ENCODE results near the gene LYRM9. TPM values are rescaled to one million over a fixed set of nuclear protein-coding genes. Genes with fewer than 3 reads are reported as not detected.
A peak's percentile ranks its signal among the peaks of the same experiment; 100 is the strongest.
"Not testable (repeated sequence)": the region's sequence is repeated elsewhere in the genome, so short reads cannot be mapped to it uniquely, and the experiment has no call there.

LYRM9 gene
- total RNA-seq, 2 experiments from 2014 or later = 5.9 to 6.1 TPM

DNA sequence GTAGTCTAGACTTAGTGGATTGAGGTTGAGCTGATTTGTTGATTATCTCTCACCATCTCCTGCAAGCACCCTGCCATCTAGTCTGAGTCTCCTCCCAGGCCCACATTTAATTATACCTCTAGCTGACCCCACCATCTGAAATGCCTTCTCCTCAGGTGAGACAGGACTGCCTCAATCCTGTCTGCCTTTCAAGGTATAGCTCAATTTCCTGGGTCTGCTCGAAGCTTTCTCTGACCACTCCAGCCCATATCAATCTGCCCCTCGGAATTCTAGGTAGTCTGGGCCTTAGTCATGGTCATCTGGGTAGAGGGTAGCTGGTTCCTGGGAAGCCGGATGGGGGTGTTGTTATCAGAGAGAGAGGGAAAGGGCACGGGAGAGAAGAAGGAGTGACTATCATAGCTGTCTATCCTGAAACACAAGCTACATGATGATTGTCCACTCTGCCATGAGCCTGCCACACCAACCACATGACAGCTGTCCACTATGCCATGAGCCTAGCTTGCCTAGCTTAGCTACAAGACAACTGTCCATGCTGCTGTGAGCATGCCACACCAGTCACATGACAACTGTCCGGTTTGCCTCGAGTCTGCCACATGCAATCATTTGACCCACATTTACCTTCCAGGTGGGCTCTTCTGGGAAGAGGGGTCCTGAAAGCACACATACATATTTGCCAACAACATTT is 34.4 kb downstream of the LYRM9 start:
- Mint-ChIP-seq H3K4me3 (no peak overlapping the region), H3K27ac (no peak overlapping the region), H3K36me3 (ENCODE audit: low read depth) (no peaks in the 10 kb centered on the region), H3K9me3 (no peaks in the 10 kb centered on the region), H3K27me3 (peaks cover 2% of the 10 kb centered on the region), H3K4me1 (peaks cover 9% of the 10 kb centered on the region)
- CTCF ChIA-PET = interaction anchor here (1.0 to 2.2 kb wide), 6 partner anchors 10 to 54 kb away, joined by 3 to 8 read pairs (median 4); no protein-coding TSS in a partner anchor
- no peak for DNase-seq
- POLR2A ChIA-PET = no interaction called here

DNA sequence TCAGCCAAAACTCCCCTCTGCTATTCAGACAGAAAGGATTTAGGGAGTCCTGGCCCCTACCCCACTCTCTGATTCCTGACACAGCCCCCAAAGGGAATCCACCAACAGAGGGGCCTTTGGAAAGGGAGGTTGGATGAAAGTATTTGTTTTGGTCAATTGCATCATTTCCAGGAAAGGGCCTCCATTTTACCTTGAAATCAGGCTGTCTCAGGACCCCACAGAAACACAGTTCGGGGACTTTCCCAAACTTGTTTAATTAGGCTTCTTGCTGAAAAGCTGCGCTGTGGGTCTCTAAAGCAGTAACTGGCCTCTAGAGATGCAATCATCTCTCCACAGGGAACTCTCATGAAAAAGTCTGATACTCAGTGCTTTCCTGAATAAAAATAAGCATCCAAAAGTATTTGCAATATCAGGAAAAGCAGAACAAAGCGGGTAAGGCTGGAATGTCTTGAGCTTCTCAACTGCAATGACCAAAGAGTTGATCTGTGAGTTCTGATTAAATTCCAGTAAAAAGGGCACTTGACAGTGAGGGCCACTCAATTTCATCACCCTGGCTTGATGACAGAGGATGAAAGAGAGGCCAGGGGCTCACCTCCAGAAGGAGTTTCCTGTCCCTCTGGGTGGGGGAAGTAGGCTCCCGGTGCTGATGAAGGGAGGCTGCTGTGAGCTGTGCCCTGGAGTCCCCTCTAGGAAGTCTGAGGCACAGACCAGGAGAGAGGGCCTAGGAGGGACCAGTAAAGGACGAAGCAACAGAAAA is 36.3 kb downstream of the LYRM9 start:
- POLR2A ChIA-PET = no interaction called here
- peaks cover 7% of the 10 kb centered on the region for H3K27me3 Mint-ChIP-seq
- CTCF ChIA-PET = interaction anchor here (1.2 to 2.2 kb wide), 3 partner anchors 23 to 52 kb away, joined by 3 to 6 read pairs (median 5); no protein-coding TSS in a partner anchor

DNA sequence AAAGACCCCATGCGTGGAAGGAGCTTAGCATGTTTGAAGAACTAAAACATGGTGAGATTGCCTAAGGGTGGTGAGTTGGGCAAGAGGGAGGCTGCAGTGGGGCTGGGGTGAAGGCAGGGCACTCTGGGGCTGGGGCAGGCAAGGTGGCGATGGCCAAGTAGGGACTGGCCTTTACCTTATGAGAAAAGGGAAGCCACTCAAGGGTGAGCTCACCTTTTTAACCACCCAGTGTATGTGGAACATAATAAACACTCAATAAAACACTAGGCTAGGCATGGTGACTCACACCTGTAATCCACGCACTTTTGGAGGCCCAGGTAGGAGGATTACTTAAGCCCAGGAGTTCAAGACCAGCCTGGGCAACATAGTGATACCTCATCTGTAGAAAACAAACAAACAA is 37.7 kb downstream of the LYRM9 start:
- Mint-ChIP-seq H3K4me3 (no peak overlapping the region), H3K4me1 (peaks cover 9% of the 10 kb centered on the region), H3K27ac (no peak overlapping the region), H3K36me3 (ENCODE audit: low read depth) (no peaks in the 10 kb centered on the region), H3K9me3 (no peaks in the 10 kb centered on the region), H3K27me3 (peaks cover 7% of the 10 kb centered on the region)
- no peak for DNase-seq
- ChIA-PET CTCF (interaction anchor here (0.6 to 1.2 kb wide), 3 partner anchors 9 to 365 kb away, joined by 3 to 4 read pairs (median 3); no protein-coding TSS in a partner anchor), POLR2A (no interaction called here)

More for the DNA sequence above, 36.3 kb downstream of the LYRM9 start:
- Mint-ChIP-seq H3K4me1 (peaks cover 9% of the 10 kb centered on the region), H3K9me3 (no peaks in the 10 kb centered on the region), H3K36me3 (ENCODE audit: low read depth) (no peaks in the 10 kb centered on the region), H3K4me3 (no peak overlapping the region), H3K27ac (no peak overlapping the region)
- DNase-seq = no peak

DNA sequence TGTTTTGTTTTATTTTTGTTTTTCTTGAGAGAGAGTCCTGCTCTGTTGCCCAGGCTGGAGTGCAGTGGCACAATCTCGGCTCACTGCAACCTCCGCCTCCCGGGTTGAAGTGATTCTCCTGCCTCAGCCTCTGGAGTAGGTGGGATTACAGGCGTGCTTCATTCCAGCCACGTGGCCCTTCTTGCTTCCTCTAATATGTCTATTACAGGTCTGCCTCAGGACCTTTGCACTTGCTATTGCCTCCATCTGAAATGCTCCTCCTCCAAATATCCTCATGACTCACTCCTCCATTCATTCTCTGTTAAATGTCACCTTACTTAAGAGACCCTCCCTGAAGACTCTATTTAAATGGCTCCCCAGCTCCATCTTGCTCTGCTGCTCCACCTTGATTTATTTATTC is 39.0 kb downstream of the LYRM9 start:
- Mint-ChIP-seq H3K4me3 (no peak overlapping the region), H3K27ac (no peak overlapping the region), H3K27me3 (peaks cover 8% of the 10 kb centered on the region), H3K4me1 (peaks cover 9% of the 10 kb centered on the region), H3K36me3 (ENCODE audit: low read depth) (no peaks in the 10 kb centered on the region), H3K9me3 (no peaks in the 10 kb centered on the region)
- ChIA-PET POLR2A (no interaction called here), CTCF (interaction anchor here (1.6 kb wide), 1 partner anchor 9 kb away, joined by 3 read pairs; no protein-coding TSS in a partner anchor)
- DNase-seq = no peak

DNA sequence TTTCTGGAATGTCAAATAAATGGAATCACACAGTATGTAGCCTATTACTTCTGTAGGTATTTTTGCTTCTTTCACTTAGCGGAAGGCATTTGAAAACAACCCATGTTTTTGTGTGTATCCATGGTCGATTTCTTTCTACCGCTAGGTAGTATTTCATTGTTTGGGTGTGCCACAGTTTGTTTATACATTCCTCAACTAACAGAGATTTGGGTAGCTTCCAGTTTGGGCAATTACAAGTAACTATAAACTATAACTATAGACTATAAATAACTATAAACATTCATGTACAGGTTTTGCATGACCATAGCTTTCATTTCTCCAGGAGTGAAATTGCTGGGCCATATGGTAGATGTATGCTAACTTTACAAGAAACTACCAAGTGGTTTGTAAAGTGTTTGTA is 40.1 kb downstream of the LYRM9 start:
- no peaks in the 10 kb centered on the region for H3K36me3 Mint-ChIP-seq (ENCODE audit: low read depth)
- H3K9me3 Mint-ChIP-seq = no peaks in the 10 kb centered on the region
- no peak overlapping the region for H3K4me3 Mint-ChIP-seq
- no peak for DNase-seq
- CTCF ChIA-PET = interaction anchor here (1.6 to 2.1 kb wide), 2 partner anchors 10 to 27 kb away, joined by 3 to 5 read pairs; no protein-coding TSS in a partner anchor
- H3K27ac Mint-ChIP-seq = no peak overlapping the region
- H3K27me3 Mint-ChIP-seq = peaks cover 12% of the 10 kb centered on the region
- H3K4me1 Mint-ChIP-seq = peaks cover 11% of the 10 kb centered on the region
- POLR2A ChIA-PET = no interaction called here

DNA sequence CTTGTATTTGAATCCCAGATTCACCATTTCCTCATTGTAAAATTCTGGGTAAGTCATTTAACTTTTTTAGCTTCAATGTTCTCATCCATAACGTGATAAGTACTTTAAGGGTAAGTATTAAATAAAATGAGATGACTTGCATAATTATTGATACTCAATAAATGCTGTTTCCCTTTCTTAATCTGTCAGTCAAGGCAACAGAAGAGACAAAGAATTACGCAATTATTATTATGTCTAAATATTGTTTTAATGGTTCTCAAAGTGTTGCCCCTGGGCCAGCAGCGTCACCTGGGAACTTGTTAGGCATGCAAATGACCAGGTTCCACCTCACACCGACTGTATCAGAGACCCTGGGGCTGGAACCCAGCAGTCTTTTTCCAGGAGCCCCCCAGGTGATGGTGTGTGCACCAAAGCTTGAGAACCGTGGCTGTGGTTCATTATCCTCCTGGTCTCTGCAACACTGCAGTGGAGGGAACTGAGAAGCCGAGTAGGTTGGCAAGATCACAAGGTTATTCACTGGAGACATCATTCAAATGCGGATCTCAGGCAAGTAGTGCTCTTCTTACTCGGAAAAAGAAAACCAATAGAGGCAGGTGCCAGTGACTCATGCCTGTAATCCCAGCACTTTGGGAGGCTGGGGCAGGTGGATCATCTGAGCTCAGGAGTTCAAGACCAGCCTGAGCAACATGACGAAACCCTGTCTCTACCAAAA is 43.5 kb downstream of the LYRM9 start:
- H3K36me3 Mint-ChIP-seq (ENCODE audit: low read depth) = peaks cover 1% of the 10 kb centered on the region
- ChIA-PET CTCF (no interaction called here), POLR2A (no interaction called here)
- H3K27ac Mint-ChIP-seq = no peak overlapping the region
- peaks cover 3% of the 10 kb centered on the region for H3K9me3 Mint-ChIP-seq
- DNase-seq = no peak
- H3K4me1 Mint-ChIP-seq = peaks cover 31% of the 10 kb centered on the region
- no peak overlapping the region for H3K4me3 Mint-ChIP-seq
- H3K27me3 Mint-ChIP-seq = peaks cover 12% of the 10 kb centered on the region

DNA sequence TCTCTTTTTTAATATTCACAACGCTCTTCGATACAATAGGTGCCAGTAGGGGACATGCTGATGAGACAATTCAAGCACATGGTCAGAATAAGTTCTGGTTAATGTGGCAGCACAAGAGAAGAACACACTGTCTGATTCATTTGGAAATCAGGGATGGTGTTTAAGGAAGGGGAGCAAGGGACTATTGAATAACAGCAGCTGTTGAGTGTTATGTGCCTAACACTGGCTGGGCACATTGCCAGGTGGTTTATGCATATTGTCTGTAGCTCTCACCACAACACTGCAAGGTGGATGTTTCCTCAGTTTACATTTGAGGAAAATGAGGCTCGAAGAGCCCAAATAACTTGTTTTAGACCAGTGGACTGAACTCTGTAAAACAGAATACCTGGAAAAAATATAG is 44.2 kb downstream of the LYRM9 start:
- Mint-ChIP-seq H3K4me3 (no peak overlapping the region), H3K27ac (no peak overlapping the region), H3K9me3 (peaks cover 3% of the 10 kb centered on the region), H3K27me3 (peaks cover 11% of the 10 kb centered on the region), H3K4me1 (peaks cover 31% of the 10 kb centered on the region), H3K36me3 (ENCODE audit: low read depth) (peaks cover 1% of the 10 kb centered on the region)
- ChIA-PET POLR2A (no interaction called here), CTCF (interaction anchor here (1.0 kb wide), 1 partner anchor 49 kb away, joined by 4 read pairs; no protein-coding TSS in a partner anchor)
- DNase-seq = no peak

DNA sequence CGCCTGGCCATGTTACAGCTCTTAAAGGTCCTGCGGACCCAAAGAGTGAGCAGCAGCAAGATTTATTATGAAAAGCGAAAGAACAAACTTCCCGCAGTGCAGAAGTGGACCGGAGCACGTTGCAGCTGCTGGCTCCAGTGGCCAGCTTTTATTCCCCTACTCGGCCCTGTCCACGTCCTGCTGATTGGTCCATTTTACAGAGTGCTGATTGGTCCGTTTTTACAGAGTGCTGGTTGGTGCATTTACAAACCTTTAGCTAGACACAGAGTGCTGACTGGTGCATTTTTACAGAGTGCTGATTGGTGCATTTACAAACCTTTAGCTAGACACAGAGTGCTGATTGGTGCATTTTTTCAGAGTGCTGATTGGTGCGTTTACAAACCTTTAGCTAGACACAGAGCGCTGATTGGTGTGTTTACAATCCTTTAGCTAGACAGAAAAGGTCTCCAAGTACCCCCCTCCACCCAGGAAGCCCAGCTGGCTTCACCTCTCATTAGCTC is 46.3 kb downstream of the LYRM9 start:
- CTCF ChIA-PET = interaction anchor here (0.5 to 1.8 kb wide), 6 partner anchors 8 to 512 kb away, joined by 3 to 8 read pairs (median 4); no protein-coding TSS in a partner anchor
- H3K4me1 Mint-ChIP-seq = peaks cover 31% of the 10 kb centered on the region
- DNase-seq; H3K36me3 Mint-ChIP-seq (ENCODE audit: low read depth); H3K9me3 Mint-ChIP-seq; POLR2A ChIA-PET; H3K27me3 Mint-ChIP-seq: not testable (repeated sequence)
- peak overlapping the region; percentile 23 for H3K4me3 Mint-ChIP-seq
- peak overlapping the region; percentile 78 for H3K27ac Mint-ChIP-seq

DNA sequence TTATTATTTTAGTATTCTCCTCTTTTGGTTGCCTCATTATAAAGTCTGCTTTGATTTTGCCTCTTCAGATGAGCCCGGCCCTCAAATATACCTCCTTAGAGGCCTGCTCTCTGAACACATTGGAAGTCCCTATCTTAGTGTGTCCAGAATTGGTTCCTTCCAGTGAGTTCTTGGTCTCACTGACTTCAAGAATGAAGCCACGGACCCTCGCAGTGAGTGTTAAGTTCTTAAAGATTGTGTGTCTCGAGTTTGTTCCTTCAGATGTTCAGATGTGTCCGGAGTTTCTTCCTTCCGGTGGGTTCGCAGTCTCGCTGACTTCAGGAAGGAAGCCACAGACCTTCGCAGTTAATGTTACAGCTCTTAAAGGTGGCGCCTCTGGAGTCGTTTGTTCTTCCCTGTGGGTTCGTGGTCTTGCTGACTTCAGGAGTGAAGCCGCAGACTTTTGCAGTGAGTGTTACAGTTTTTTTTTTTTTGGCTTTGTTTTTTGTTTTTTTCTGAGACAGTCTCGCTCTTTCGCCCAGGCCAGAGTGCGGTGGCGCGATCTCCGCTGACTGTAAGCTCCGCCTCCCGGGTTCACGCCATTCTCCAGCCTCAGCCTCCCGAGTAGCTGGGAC is 47.0 kb downstream of the LYRM9 start:
- Mint-ChIP-seq H3K27me3 (peaks cover 5% of the 10 kb centered on the region), H3K4me3 (peak overlapping the region; percentile 23), H3K9me3 (peaks cover 3% of the 10 kb centered on the region), H3K36me3 (ENCODE audit: low read depth) (peaks cover 1% of the 10 kb centered on the region), H3K4me1 (peaks cover 32% of the 10 kb centered on the region), H3K27ac (peak overlapping the region; percentile 78)
- ChIA-PET POLR2A (no interaction called here), CTCF (interaction anchor here (0.6 to 1.8 kb wide), 6 partner anchors 9 to 1561 kb away, joined by 3 to 8 read pairs (median 3); no protein-coding TSS in a partner anchor)
- peak; percentile 64 for DNase-seq

DNA sequence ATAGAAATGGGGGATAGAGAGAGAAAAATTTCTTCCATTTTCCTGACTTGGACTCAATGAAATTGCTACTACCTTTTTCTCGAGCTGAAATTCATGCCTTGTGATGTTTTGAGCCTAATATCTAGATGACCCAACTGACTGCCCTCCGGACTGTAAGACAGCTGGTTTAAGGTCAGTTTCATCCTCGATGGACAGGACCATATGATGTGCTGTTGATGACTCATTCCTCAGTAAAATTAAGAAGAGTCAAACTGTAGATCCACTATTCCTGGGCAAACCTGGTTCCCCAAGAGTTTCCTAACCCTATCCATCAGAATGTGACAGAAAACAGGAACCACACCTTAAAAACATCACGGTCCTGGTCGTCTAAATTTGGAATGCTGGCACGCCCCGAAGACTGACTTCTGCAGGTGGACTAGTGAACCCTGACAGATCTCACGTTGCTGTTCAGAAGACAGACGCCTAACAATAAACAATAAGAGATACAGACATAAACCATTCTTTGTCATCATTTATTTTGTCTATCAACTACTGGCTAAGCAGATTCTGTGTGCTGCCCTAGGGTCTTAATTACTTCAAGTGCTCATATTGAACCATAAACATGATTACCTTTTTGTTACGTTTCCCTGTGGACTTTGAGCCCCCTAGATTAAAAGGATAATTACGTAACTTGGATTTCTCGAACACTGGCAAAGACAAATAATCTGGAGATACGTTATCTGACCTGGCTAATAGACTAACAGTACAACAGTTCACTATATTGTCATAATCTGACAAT is 47.7 kb downstream of the LYRM9 start:
- Mint-ChIP-seq H3K4me1 (peaks cover 32% of the 10 kb centered on the region), H3K9me3 (peaks cover 3% of the 10 kb centered on the region), H3K27me3 (peaks cover 5% of the 10 kb centered on the region), H3K36me3 (ENCODE audit: low read depth) (peaks cover 1% of the 10 kb centered on the region), H3K27ac (no peak overlapping the region), H3K4me3 (no peak overlapping the region)
- no peak for DNase-seq
- ChIA-PET POLR2A (no interaction called here), CTCF (interaction anchor here (0.6 to 0.7 kb wide), 3 partner anchors 29 to 1561 kb away, joined by 3 read pairs; no protein-coding TSS in a partner anchor)

DNA sequence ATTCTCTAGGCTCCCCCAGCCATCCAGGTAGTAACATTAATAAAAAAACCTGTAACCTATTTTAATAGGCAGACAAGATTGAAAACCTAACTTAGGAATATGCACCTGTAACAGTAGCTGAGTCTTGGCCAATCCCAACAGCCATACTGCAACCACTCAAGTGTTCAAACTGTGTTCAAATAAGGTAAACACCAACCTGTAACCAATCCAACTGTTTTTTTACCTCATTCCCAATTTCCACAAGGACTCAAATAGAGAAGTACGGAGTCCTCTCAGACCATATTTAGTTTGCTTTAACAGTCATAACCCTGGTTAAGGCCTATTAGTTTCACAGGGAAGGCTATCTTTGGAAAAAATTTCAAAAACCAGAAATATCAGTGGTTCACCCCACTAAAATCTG is 52.5 kb downstream of the LYRM9 start:
- H3K4me1 Mint-ChIP-seq = peaks cover 7% of the 10 kb centered on the region
- CTCF ChIA-PET = interaction anchor here (0.7 kb wide), 1 partner anchor 204 kb away, joined by 3 read pairs; no protein-coding TSS in a partner anchor
- H3K36me3 Mint-ChIP-seq (ENCODE audit: low read depth) = no peaks in the 10 kb centered on the region
- POLR2A ChIA-PET = no interaction called here
- no peaks in the 10 kb centered on the region for H3K9me3 Mint-ChIP-seq
- H3K27ac Mint-ChIP-seq = no peak overlapping the region
- H3K4me3 Mint-ChIP-seq = no peak overlapping the region
- DNase-seq = no peak
- no peaks in the 10 kb centered on the region for H3K27me3 Mint-ChIP-seq

DNA sequence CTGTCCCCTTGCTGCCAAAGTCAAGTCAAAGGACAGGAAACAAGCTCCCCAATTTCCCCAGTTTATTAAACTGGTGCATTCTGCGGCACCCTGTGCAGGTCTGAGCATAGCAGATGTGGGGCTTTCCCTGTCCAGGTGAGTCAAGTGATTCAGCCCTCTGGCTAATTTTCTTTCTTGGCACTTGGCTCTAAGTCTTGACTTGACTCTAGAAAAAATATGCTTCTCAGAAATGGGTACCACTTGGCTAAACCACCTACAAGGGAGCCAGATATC is 52.8 kb downstream of the LYRM9 start:
- H3K27me3 Mint-ChIP-seq; H3K4me1 Mint-ChIP-seq; POLR2A ChIA-PET; DNase-seq; H3K4me3 Mint-ChIP-seq; H3K27ac Mint-ChIP-seq; CTCF ChIA-PET; H3K36me3 Mint-ChIP-seq (ENCODE audit: low read depth); H3K9me3 Mint-ChIP-seq: not testable (repeated sequence)

All from activated CD4-positive, alpha-beta T cell treated with anti-CD3 and anti-CD28 coated beads, Interleukin-2, amount 10 ng/mL, durations not matched to agents 7 days and 5 days (primary cell).